ENCODE measurements around the gene CUL3.

The CUL3 gene

DNA sequence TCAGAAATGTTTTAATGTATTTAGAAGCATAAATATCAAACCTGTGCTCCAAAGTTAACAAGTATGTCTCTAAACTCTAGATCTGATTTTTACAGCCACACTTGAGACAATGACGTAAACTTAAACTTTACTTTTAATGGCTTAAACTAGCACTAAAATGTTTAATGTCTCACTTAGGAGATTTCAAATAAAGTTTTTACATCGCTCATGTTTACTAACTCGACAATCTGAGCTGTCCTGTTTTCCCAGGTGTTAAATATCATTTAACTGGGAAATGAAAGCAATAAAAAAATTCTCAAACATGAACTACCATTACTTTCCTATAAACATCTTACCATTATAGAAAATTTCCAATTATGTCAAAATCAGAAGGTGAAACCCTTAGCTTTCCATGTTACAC, 113.0 kb downstream of the CUL3 start:
- DNase-seq (ENCODE audit: low spot score): no peak

DNA sequence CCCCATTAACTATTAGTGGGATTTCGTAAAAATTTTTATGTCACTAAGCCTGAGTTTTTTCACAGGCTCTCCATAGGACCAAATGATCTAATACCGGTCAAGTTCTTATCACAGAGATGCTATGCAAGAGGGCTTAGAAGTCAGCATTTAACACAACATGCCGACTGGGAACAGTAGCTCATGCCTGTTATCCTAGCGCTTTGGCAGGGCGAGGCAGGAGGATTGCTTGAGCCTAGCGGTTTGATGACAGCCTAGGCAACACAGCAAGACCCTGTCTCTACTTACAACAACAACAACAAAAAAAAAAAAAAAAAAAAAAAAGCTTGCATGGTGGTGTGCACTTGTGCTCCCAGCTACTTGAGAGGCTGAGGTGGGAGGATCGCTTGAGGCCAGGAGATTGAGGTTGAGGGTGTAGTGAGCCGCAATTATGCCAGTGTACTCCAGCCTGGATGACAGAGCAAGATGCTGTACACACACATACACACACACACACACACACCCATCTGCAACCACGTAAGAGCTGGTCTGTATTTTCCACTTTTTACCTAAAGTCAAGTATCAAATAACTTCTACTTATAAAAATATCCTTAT, 115.7 kb downstream of the CUL3 start:
- no peak for DNase-seq (ENCODE audit: low spot score)

DNA sequence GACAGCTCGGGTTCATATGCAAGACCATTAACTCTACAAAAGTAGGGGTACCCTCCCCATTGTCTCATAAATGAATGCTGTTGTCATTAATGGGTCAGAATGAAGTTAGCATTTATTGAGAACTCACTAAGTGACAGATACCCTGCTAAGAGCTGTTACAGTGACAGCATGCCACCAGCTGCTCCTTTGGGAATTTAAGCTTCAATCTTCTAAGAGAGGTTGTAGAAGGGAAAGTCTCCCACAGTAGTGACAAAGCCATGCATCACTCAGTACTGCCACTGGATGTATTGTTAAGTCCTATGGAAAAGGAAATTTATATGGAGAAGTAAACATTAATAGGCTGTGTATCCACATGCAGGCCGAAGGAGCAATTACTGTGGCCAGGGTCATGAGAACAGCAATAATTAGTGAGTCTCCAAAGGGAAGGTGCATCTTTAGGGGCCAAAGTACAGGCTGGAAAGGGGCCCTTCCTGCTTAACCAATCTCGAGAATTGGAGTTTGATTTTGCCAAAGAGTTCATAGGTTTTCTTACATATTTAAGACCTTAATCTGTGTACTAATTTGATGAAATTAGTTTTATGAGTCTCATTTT, 118.8 kb downstream of the CUL3 start:
- DNase-seq (ENCODE audit: low spot score): no peak

DNA sequence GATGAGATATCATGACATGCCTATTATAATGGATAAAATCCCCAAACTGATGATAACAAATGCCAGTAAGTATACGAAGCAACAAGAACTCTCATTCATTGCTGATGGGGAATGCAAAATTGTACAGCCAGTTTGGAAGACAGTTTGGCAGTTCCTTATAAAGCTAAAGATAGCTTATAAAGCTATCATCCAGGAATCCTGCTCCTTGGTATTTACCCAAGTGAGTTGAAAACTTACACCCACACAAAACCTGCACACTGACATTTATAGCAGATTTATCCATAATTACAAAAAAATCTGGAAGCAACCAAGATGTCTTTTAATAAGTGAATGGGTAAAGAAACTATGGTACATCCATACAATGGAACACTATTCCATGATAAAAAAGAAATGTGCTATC, 123.8 kb downstream of the CUL3 start:
- DNase-seq (ENCODE audit: low spot score): no peak

DNA sequence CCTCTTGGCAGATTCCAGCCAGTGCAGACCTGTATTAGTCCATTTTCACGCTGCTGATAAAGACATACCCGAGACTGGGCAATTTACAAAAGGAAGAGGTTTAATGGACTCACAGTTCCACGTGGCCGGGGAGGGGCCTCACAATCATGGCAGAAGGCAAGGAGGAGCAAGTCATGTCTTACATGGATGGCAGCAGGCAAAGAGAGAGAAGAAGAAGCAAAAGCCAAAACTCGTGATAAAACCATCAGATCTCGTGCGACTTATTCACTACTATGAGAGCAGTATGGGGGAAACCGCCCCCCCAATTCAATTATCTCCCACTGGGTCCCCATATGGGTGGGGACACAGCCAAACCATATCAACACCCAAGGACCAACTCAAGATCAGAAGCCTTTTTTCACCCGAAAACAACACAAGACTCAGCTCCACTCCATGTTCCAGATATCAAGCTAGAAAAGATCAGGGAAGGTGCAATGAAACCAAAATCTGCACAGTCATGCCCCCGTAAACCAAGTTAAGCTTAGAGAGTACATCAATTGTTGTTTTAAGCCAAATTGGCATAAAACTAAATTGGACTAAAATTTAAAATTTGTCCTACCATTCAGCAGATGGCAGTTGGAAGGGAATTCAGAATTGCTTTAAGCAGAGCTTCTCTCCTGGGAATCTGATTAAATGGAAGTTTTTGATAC, 127.6 kb downstream of the CUL3 start:
- no peak for DNase-seq (ENCODE audit: low spot score)

DNA sequence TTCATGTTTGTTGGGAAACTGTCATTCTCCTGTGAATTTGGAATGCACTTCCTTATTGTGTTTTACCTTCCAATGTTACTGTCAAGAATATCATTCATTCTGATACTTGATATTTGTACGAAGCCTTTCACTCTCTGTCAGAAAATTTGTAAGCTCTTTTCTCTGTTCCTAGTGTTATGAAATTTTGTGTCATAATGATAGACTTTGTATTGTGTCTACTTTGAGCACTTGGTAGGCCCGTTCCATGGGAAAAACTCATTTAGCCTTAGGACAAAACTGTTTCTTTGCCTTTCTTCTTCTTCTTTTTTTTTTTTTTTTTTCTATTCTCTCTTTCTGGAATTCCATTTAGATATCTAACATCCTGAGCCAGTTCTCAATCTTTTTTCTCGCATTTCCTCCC, 131.3 kb downstream of the CUL3 start:
- DNase-seq (ENCODE audit: low spot score): no peak

DNA sequence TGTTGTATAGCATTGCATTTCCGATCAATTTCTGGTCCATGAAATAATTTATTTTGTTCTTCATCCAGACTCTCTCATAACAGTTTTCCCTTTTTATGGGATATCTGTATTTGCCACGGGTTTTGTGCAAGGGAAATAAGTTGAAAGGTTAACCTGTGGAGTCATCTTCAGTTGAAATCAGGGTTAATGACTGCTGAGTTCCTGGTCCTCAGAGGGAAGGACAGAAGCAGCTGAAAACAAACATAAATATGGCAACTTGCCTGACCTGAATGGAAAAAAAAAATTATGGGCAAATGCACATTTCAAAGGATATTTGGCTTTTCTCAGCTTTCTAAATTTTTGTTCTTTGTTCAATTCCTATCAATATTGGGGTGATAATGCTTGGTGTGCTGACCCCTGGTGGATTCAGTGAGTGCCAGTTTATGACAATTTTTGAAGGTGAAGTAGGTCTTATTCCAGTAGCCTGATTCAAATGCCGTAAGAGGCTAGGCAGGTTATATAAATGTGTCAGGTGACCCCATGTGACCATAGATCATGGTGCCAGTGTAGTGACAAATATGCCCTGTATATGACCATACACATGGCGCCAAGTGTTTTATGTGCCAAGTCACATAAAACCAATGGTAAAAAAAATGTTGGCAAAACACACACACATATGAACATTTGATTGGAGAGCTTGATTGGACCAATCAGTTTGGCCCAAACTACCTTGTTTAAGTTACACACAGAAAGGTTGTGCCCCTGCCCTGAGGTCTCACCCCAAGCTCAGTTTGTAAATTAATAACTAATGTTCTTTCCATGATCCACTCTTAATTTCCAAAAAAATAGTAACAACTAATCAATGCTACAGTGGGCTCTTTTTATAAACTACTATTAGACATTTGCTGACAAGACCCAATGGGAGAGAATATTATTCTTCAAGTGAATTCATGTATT, 135.7 kb downstream of the CUL3 start:
- peak; percentile 13 for DNase-seq (ENCODE audit: low spot score)

DNA sequence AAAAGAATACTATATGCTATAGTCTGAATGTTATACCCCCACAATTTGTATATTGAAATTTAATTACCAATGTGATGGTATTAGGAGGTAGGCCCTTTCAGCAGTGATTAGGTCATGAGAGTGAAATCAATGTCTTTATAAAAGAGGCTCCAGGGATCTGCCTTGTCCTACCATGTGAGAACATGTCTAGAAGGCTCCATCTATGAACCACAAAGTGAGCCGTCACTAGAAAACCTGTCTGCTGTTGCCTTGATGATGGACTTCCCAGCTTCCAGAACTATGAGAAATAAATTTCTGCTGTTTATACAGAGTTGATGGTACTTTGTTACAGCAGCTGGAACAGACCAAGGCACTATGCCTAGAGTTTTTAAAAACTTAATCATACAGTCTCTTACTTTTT, 136.9 kb downstream of the CUL3 start:
- DNase-seq (ENCODE audit: low spot score): no peak

DNA sequence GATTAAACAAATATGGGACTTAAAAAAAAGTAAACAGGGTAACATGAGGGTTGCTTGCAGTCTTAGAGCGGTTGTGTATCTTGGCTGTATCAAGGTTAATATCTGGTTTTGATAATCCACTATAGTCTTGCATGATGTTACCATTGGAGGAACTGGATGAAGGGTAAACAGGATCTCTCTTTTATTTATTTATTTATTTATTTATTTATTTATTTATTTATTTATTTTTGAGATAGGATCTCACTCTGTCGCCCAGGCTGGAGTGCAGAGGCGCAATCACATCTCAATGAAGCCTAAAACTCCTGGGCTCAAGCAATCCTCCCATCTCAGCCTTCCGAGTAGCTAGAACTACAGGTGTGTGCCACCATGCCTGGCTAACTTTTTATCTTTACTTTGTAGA, 140.4 kb downstream of the CUL3 start:
- DNase-seq (ENCODE audit: low spot score): no peak

DNA sequence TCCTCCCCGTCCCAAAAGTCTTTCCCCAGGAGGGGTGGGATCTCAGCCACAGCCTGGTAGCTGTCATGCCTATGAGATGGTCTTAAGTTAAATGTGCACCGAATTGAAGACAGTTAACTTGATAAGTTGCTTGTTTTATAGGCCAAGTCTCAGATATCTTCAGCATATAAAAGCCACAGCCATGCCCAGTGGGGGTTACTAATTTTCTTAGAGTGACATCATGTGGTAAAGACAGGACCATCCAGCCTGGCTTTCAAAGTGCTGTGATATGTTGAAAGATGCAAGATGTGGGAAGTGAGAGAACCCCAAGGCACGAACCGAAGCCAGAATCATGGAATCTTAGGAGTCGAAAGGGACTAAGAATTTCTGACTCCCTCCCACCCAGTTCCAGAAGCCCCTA, 141.1 kb downstream of the CUL3 start:
- DNase-seq (ENCODE audit: low spot score): no peak

DNA sequence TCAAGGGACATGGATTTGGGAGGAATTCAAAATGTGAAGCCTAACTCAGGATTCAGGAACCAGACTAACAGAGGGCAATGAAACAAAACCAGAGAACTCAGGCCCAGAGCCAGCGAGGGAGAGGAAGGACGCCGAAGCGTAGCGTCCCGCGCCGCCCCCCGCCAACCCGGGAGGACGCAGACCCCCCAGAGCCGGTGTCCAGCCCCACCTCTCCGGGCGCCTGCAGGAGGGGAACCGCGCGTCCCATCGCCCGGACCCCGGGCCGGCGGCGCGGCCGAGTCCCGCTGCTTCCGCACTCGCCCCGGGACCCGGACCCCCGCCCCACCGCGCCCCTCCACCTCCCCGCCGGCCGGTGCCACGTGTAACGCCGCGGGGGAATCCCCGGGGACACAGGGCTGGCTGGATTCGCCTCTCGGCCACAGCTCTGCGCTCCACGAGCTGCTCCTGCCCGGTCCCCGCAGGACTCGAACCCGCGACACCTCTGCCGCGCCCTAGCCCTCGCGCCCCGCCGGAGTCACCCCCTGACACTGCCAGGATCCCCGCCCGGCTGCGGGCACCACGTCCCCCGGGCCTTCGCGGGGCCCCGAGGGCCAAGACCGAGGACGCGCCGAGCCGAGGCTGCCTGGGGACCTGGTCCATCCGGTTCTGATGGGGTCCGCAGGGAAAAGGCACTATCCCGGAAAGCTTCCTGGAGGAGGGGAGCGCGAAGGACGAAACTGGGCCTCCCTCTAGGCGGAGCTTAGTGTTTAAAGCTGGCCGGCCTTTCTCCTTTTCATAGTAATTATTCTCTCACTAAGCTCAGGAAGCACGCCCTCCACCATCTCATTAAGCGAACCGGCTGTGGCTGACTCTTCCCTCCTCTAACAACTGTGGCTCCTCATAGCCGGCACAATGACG, 142.8 kb downstream of the CUL3 start:
- no peak for DNase-seq (ENCODE audit: low spot score)

DNA sequence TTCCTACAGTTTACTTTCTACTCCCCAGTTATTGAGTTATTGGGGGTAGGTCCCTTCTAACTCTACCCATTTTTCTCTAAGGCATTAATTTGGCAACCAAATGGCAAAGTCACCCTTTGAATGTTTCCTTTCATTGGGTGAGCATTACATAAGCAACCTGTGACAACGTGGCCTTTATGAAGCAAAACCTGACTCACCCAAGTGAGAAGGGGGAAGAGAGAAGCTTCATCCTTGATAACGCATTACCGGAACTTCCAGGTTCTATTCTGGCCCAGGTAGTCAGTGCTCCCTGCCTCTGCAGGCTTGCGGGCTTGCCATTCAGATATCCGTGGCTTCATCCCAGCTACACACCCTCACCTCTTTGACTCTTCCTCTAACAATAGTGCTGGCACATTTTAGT, 144.2 kb downstream of the CUL3 start:
- no peak for DNase-seq (ENCODE audit: low spot score)

DNA sequence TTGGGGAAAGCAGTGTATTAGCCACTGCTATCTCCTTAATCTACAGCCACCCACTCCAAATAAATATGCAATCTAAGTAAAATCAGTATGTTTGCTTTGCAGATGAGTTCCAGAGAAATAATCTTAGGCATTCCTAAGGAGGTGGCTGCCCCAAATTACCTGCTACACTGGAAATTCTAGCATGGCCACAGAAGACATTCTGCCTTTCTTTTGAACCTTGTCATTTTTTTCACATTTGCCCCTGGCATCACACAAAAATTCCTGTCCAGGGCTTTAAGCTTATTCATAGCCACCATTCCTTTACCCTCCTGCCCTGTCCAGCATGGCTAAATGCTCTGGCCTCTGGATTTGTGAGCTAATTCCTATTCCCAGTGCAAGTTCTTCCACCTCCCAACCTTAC, 146.4 kb downstream of the CUL3 start:
- DNase-seq (ENCODE audit: low spot score): no peak

DNA sequence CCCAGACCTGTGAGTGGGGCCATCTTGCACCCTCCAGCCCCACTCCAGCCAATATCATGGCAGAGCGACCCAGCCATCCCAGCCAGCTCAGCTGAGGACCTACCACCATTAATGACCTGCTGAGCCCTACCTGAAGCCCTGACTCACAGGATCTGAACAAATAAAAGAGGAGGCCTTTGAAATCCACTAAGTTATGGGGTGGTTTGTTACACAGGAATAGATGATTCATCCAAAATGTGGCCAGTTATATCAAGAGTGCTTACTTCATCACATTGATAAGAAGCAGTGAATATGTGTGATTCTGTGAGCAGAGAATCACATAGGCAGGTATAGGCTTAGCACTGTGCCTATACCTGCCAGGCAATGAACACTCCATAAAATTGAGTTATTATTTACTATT, 148.5 kb downstream of the CUL3 start:
- DNase-seq (ENCODE audit: low spot score): no peak

DNA sequence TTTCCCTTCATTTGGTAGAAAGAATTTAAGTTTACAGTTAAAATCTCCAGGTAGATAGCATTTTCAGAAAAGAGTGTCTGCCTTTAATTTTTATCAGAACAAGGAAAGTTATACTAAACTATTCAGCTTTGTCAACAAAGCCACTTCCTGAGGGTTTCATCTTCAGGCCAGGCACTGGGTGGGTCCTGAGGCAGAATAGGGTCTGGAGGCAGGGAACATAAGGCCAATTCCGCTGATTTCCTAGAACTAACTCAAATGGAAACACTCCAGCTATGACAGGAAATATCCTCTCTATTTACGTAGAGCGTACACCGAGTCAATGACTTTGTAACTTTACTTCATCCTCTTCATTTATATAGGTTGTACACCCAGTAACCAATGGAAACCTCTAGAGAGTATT, 150.5 kb downstream of the CUL3 start:
- DNase-seq (ENCODE audit: low spot score): no peak

DNA sequence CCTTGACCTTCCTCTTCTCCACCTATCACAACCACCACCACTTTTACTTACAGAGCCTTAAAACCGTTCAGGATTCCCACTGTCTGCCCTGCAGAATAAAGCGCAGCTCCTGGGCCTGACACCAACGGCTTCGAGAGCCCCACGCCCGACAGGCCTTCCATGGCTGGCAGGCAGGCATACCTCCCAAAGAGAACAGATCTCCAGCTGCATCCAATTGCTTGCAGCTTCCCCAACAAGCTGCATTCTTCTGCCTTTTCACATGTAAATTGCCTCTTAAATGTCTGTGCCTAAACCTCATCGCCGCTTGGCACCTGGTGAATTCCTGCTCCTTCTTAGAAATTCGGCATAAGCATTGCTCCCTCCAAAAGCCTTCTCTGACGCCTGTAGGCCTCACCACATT, 151.7 kb downstream of the CUL3 start:
- DNase-seq (ENCODE audit: low spot score): no peak

DNA sequence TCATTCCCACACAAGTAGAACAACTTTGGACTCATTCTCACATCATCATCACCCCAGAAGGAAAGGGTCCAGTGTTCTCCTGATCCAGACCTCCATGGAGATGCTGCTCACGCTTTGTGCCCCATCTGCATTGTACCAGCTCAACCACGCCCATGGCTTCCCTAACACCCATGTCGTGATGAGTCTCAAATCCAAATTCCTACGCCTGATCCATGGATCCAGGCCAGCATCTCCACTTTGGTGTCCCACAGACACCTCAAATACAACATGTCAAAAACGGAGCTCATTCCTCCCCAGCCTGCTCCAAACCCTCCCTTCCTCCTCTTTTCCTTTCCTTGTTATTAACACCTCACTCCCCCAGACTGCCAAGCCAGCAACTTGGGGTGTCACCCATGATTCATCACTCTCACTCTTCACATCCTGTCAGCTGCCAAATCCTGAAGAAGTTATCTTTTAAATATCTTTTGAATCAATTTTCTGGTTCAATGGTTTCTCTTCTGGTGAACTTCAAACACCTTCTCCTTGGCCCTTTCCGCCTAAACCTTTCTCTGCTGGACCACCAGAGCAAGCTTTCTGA, 153.1 kb downstream of the CUL3 start:
- DNase-seq (ENCODE audit: low spot score): no peak

DNA sequence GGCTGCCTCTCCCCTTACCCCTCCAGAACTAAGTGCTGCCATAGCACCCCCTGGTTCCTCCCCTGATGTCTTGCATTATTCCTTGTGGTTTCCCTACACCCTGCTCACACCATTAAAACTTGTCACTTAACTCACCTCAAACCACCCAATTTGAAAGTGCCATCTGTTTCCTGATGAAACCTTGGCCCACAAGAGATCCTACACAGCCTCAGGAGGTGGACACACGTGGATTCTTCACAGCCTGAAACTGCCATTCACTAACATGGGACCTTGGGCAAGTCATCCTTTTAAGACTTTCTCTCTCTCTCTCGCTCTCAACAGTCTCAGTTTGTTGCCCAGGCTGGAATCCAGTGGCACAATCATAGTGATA, 155.7 kb downstream of the CUL3 start:
- no peak for DNase-seq (ENCODE audit: low spot score)

DNA sequence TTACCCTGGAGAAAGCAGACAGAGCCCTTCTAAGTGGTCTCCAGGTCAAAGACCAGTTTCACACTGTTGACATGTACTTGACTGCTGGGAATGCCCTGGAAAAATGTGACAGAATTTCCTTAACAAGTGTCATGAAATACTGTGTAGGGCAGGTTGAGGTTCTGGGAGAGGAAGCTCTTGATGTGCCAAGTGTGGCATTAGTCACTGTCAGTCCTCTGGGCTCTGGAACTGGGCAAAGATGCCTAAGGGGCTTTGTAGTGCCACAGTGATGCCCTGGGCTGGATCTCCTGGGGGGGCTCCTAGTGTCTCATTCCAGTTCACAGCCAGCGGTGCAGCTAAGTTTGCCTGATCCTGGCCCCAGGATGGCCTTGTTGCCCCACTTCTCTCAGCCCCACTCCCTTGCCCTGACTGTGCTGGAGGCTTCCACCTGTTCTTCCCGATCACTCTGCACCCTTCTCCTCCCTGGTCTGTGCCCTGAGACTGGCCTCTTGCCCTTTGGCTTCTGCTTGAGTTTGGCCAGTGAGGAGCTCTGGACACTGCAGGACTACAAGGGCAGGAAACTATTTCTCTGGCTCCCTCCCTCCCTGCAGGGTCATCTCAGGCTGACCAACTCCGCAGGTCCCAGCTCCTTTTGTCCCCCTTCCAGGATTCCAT, 156.2 kb downstream of the CUL3 start:
- DNase-seq (ENCODE audit: low spot score): no peak

DNA sequence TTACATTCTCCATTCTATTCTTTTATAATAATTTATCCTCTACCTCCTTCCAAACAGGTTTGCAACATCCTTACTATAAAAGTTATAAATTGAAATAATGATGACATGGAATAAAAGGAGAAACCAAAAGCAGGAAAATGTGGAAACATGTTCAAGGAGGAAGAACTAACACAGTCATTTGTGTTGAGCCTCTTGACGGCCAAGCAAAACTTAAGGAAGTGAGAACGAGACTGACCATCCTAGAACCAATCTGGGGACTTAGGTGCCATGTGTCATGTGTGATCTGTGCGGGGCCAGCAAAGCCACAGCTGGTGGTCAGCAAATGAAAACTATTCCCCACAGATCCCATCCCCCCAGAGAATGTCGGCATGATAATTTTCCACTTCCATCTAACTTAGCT, 157.7 kb downstream of the CUL3 start:
- no peak for DNase-seq (ENCODE audit: low spot score)

DNA sequence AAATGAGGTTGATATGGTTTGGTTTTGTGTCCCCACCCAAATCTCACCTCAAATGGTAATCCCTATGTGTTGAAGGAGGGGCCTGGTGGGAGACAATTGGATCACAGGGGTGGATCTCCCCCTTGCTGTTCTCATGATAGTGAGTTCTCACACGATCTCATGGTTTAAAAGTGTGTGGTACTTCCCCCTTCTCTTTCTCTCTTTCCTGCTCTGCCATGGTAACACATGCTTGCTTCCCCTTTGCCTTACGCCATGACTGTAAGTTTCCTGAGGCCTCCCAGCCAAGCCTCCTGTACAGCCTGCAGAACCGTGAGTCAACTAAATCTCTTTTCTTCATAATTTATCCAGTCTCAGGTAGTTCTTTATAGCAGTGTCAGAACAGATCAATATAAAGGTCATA, 158.5 kb downstream of the CUL3 start:
- DNase-seq (ENCODE audit: low spot score): no peak
